Femur (tissue), 1 donor: ENCODE data around the gene SLFN12L.
"Not testable (repeated sequence)": the region's sequence is repeated elsewhere in the genome, so short reads cannot be mapped to it uniquely, and the experiment has no call there.

Experiments used
- DNase-seq: peaks from one replicate; pipeline ENCODE4 v3.0.0-alpha.2; 2017

SLFN12L gene

GRCh38 chr17:35541434-35541833 lies 4.0 kb upstream of the SLFN12L start:
- DNase-seq = no peak

GRCh38 chr17:35540589-35541404 lies 3.3 kb upstream of the SLFN12L start:
- peak; percentile 26 for DNase-seq

GRCh38 chr17:35539659-35540026 lies 2.2 kb upstream of the SLFN12L start:
- no peak for DNase-seq

GRCh38 chr17:35536664-35537171 lies 760 bp downstream of the SLFN12L start:
- no peak for DNase-seq

GRCh38 chr17:35535406-35535805 lies 2.1 kb downstream of the SLFN12L start:
- not testable (repeated sequence) for DNase-seq

GRCh38 chr17:35534576-35535093 lies 2.8 kb downstream of the SLFN12L start:
- no peak for DNase-seq

GRCh38 chr17:35531160-35531559 lies 6.3 kb downstream of the SLFN12L start:
- DNase-seq = no peak

GRCh38 chr17:35529866-35530265 lies 7.6 kb downstream of the SLFN12L start:
- DNase-seq = no peak

GRCh38 chr17:35529326-35529725 lies 8.2 kb downstream of the SLFN12L start:
- DNase-seq = not testable (repeated sequence)

- DNase-seq = no peak
These were observed 14.2 kb downstream of the SLFN12L start for GRCh38 chr17:35523296-35523695.

GRCh38 chr17:35521654-35522256 lies 15.7 kb downstream of the SLFN12L start:
- not testable (repeated sequence) for DNase-seq

GRCh38 chr17:35521150-35521549 lies 16.3 kb downstream of the SLFN12L start:
- no peak for DNase-seq

GRCh38 chr17:35519906-35520442 lies 17.5 kb downstream of the SLFN12L start:
- DNase-seq = no peak

GRCh38 chr17:35519439-35519838 lies 18.0 kb downstream of the SLFN12L start:
- no peak for DNase-seq

GRCh38 chr17:35518431-35518830 lies 19.0 kb downstream of the SLFN12L start:
- DNase-seq = not testable (repeated sequence)

GRCh38 chr17:35515027-35515426 lies 22.5 kb downstream of the SLFN12L start:
- no peak for DNase-seq

GRCh38 chr17:35514564-35514963 lies 22.9 kb downstream of the SLFN12L start:
- DNase-seq = no peak

- DNase-seq = no peak
These were observed 27.4 kb downstream of the SLFN12L start for GRCh38 chr17:35510052-35510451.

- not testable (repeated sequence) for DNase-seq
These were observed 29.8 kb downstream of the SLFN12L start for GRCh38 chr17:35507714-35508113.

- no peak for DNase-seq
These were observed 37.9 kb downstream of the SLFN12L start for GRCh38 chr17:35499548-35499947.

- DNase-seq = no peak
These were observed 38.9 kb downstream of the SLFN12L start for GRCh38 chr17:35498448-35499178.

GRCh38 chr17:35496451-35497290 lies 40.8 kb downstream of the SLFN12L start:
- no peak for DNase-seq
